ENCODE measurements around the gene NUP93. TPM values are rescaled to one million over a fixed set of nuclear protein-coding genes. Genes with fewer than 3 reads are reported as not detected.

The NUP93 gene
- total RNA-seq, 4 donors from 2014 or later: 38.2 to 46.5 (median 41.2) TPM

DNA sequence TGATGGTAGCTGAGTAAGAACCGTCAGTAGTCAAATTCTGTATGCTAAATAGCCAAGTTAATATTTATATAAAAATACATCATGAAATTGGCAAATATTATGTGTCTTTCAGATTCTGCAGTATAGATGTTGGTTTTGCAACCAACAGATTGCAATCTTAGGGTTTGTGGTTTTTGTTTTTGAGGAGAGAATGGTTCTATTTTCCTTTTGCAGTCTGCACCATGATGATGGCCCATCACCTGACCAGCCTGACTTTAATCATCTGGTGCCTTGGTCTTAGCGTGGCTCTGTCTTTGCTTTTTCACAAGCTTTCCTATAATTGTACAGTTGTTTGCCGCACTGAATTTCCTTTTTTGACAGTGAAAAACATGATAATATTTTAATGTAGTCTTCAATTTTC is 50.7 kb downstream of the NUP93 start:
- TF ChIP-seq POLR2A (IDR thresholded peaks at IDR 0.05): no peak
- Histone ChIP-seq H3K36me3 (no peaks in the 10 kb centered on the region), H3K4me1 (peaks cover 13 to 33% (median 26%) of the 10 kb centered on the region in 3 donors), H3K9me3 (no peaks in the 10 kb centered on the region), H3K27ac (no peak overlapping the region), H3K4me3 (no peak overlapping the region), H3K27me3 (no peaks in the 10 kb centered on the region)
- WGBS, 2 donors: 81 to 85% methylated on average over 3 of the region's 3 CpGs
- intact Hi-C loops (cut with DNase I): no loop called here
- no peak for DNase-seq

DNA sequence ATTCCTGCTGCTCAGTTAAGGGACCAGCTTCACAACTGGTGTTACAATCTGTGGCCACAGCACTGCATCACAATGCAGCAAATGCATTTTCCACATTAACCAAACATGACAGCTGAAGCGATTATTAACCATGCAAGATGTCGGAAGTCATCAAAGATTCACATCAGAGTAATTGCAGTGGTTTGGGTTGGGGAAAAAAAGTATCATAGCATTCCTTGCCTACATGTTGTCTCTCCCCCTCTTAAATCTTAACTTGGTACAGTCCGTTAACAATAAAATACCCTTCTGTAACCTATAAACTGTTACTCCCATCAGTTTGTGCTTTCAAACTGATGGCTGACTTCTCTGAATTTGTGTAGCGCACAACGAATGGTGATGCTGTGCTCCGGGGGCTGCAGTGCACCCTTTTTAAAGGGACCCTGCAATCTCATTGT is 51.6 kb downstream of the NUP93 start:
- no peak overlapping the region for H3K4me3 ChIP-seq
- WGBS, 2 donors: 91 to 94% methylated on average over 6 of the region's 6 CpGs
- no peaks in the 10 kb centered on the region for H3K9me3 ChIP-seq
- TF ChIP-seq, protein P1, sequence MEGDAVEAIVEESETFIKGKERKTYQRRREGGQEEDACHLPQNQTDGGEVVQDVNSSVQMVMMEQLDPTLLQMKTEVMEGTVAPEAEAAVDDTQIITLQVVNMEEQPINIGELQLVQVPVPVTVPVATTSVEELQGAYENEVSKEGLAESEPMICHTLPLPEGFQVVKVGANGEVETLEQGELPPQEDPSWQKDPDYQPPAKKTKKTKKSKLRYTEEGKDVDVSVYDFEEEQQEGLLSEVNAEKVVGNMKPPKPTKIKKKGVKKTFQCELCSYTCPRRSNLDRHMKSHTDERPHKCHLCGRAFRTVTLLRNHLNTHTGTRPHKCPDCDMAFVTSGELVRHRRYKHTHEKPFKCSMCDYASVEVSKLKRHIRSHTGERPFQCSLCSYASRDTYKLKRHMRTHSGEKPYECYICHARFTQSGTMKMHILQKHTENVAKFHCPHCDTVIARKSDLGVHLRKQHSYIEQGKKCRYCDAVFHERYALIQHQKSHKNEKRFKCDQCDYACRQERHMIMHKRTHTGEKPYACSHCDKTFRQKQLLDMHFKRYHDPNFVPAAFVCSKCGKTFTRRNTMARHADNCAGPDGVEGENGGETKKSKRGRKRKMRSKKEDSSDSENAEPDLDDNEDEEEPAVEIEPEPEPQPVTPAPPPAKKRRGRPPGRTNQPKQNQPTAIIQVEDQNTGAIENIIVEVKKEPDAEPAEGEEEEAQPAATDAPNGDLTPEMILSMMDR (IDR thresholded peaks at IDR 0.05): no peak
- TF ChIP-seq POLR2A (IDR thresholded peaks at IDR 0.05): no peak
- no peaks in the 10 kb centered on the region for H3K27me3 ChIP-seq
- intact Hi-C loops (cut with DNase I): no loop called here
- DNase-seq: no peak
- peaks cover 9 to 29% (median 17%) of the 10 kb centered on the region in 3 donors for H3K4me1 ChIP-seq
- no peaks in the 10 kb centered on the region for H3K36me3 ChIP-seq
- H3K27ac ChIP-seq: no peak overlapping the region

DNA sequence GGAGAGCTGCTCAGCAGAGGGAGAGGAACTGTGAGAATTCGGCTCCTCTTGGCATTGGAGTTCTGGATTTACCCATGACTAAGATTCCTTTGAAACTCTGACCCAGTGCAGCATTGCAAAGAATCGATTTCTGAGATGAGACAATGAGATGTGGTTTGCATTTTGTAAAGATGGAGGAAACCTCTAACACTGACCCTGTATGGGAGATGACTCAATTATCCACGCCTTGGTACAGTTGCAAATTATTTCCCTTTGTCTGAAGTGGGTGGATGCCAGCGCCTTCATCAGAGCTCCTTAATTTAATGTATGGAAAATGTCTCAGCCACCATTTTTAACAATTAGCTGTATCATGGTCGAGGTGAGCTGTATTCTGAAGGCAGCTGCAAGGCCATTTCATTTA is 53.4 kb downstream of the NUP93 start:
- no peaks in the 10 kb centered on the region for H3K9me3 ChIP-seq
- intact Hi-C loops (cut with DNase I): no loop called here
- H3K4me3 ChIP-seq: no peak overlapping the region
- H3K27ac ChIP-seq: no peak overlapping the region
- H3K36me3 ChIP-seq: no peaks in the 10 kb centered on the region
- no peak for TF ChIP-seq POLR2A (IDR thresholded peaks at IDR 0.05)
- TF ChIP-seq, protein P1 (IDR thresholded peaks at IDR 0.05): no peak
- no peaks in the 10 kb centered on the region for H3K27me3 ChIP-seq
- WGBS, 2 donors: 62 to 87% methylated on average over 5 of the region's 5 CpGs
- H3K4me1 ChIP-seq: peaks cover 0 to 22% (median 0%) of the 10 kb centered on the region in 3 donors
- DNase-seq: no peak

DNA sequence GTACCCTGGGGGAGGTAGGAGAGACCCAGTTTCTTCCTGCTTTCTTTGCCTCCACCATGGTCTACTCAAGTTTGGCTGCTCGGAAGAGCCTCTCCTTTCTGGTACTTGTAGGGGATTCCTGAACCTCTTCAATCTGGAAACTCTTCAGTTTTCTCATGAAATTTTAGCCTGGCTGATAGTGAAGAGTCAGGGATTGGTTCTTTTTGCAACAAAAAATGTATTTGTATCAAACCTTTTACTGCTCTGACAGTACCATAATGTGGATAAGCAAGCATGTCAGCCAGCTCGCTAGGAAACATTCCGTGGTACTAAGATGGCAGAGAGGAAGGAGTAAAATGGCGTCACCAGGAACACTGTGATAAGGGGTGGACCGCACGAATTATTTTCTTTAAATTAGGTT is 55.4 kb downstream of the NUP93 start:
- H3K27ac ChIP-seq: no peak overlapping the region
- no peak for DNase-seq
- WGBS, 2 donors: 91 to 99% methylated on average over 6 of the region's 6 CpGs
- H3K27me3 ChIP-seq: no peaks in the 10 kb centered on the region
- intact Hi-C loops (cut with DNase I): no loop called here
- no peak overlapping the region for H3K4me3 ChIP-seq
- no peaks in the 10 kb centered on the region for H3K9me3 ChIP-seq
- H3K36me3 ChIP-seq: no peaks in the 10 kb centered on the region
- TF ChIP-seq, protein P1 (IDR thresholded peaks at IDR 0.05): no peak
- TF ChIP-seq POLR2A (IDR thresholded peaks at IDR 0.05): no peak
- peaks cover 0 to 19% (median 0%) of the 10 kb centered on the region in 3 donors for H3K4me1 ChIP-seq

DNA sequence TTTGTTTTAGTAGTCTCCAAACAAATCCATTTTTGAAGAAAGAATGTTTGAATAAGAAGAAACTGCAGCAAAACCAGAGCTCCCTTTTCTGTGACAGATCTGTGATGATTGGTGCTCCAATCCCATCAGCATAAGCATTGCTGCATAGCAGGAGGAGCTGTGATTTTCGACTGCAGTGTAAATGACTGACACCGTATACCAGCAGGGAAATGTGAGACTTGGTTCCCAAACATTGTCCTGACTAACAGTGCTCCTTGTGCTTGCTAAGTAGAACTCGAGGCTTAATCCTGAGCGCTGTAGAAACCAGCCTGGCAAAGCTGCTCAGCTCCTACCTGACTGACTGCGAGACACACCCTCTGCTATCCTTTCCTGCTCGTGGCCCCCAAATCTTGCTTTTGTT is 57.2 kb downstream of the NUP93 start:
- 73 to 85% methylated on average over 6 of the region's 6 CpGs for WGBS, 2 donors

More for the DNA sequence above, 57.2 kb downstream of the NUP93 start:
- no peak overlapping the region for H3K4me3 ChIP-seq
- no peaks in the 10 kb centered on the region for H3K27me3 ChIP-seq
- H3K27ac ChIP-seq: no peak overlapping the region
- no peaks in the 10 kb centered on the region for H3K9me3 ChIP-seq
- TF ChIP-seq POLR2A (IDR thresholded peaks at IDR 0.05): no peak
- TF ChIP-seq, protein P1 (IDR thresholded peaks at IDR 0.05): no peak
- intact Hi-C loops (cut with DNase I): no loop called here
- peaks cover 0 to 19% (median 0%) of the 10 kb centered on the region in 3 donors for H3K4me1 ChIP-seq
- no peaks in the 10 kb centered on the region for H3K36me3 ChIP-seq
- no peak for DNase-seq
